K562 (cell line): ENCODE measurements around the gene NEK1. TPM values are rescaled to one million over a fixed set of nuclear protein-coding genes. Genes with fewer than 3 reads are reported as not detected.

ENCODE experiments used
- CREB5 ChIP-seq: fragments of 250-450 bp; sonication (Bioruptor Pico); IDR thresholded peaks from 2 replicates; pipeline ENCODE4 v1.5.0; 2020; ENCODE audit warnings: mild to moderate bottlenecking
- PREB ChIP-seq: sonication (generic); formaldehyde crosslinking; IDR thresholded peaks from 2 replicates; pipeline ENCODE4 v1.8.1; 2023; ENCODE audit warnings: mild to moderate bottlenecking, missing genetic modification reagents
- ZNF584 ChIP-seq: fragments of 200-800 bp; sonication (Bioruptor generic); IDR thresholded peaks from 2 replicates; pipeline ENCODE4 v1.6.1; 2016; ENCODE audit warnings: low read depth, mild to moderate bottlenecking, missing genetic modification characterization, missing compliant biosample characterization
- polyA plus RNA-seq, 8 experiments: library from polyadenylated mRNA; depleted of rRNA in 4 of 8; stranded (reverse) in 5 of 8; unstranded in 3 of 8; fragments of >200 nt; fragmentation: Nextera tagmentation in 2 of 8; fragmentation: Illumina TruSeq in 1 of 8; extraction: Ambion mirVana in 2 of 8; extraction: Trizol in 1 of 8; gene quantifications; 2 replicates each; pipeline versions ENCODE4 v1.2.1 to v1.2.3, GENCODE V29; 2011 to 2014; ENCODE audit warnings: inconsistent platforms in 1 of 8, missing spikeins in 1 of 8
- total RNA-seq, 7 experiments: library from RNA; depleted of rRNA in 6 of 7; stranded (reverse); fragments of >200 nt in 6 of 7; fragmentation: Illumina TruSeq in 2 of 7; extraction: Trizol in 2 of 7; gene quantifications; 2 replicates each; pipeline versions ENCODE4 v1.2.1 to v1.2.3, GENCODE V29; 2011 to 2021; ENCODE audit warnings: low replicate concordance in 1 of 7
- TF ChIP-seq, protein P1 (sequence below): fragments of 450-650 bp; IDR thresholded peaks from 2 replicates; pipeline ENCODE4 v1.7.0; 2016; ENCODE audit warnings: borderline replicate concordance

The NEK1 gene
- total and polyA plus RNA-seq, 9 of the 15 experiments (the other 6 are each of a cell fraction or from before 2014, with no cell fraction given): 6.2 to 15.7 (median 10.3) TPM

- TF ChIP-seq, protein P1, sequence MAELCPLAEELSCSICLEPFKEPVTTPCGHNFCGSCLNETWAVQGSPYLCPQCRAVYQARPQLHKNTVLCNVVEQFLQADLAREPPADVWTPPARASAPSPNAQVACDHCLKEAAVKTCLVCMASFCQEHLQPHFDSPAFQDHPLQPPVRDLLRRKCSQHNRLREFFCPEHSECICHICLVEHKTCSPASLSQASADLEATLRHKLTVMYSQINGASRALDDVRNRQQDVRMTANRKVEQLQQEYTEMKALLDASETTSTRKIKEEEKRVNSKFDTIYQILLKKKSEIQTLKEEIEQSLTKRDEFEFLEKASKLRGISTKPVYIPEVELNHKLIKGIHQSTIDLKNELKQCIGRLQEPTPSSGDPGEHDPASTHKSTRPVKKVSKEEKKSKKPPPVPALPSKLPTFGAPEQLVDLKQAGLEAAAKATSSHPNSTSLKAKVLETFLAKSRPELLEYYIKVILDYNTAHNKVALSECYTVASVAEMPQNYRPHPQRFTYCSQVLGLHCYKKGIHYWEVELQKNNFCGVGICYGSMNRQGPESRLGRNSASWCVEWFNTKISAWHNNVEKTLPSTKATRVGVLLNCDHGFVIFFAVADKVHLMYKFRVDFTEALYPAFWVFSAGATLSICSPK: no peak
- TF ChIP-seq PREB (CRISPR knock-in tag): no peak
- no peak for TF ChIP-seq ZNF584 (CRISPR knock-in tag)
- no peak for TF ChIP-seq CREB5 (CRISPR knock-in tag)
Observed at GRCh38 chr4:169493164-169493524, 119.2 kb downstream of the NEK1 start (continued).
